Spleen (tissue), 7 donors: ENCODE measurements around the gene GDF15.

ENCODE experiments used
- POLR2A ChIP-seq, 3 donors: fragments of 450-650 bp; IDR thresholded peaks; one replicate each; pipeline ENCODE4 v1.5.1; 2017; ENCODE audit warnings: antibody characterized with exemption in 3 of 3, mild to moderate bottlenecking in 1 of 3
- TF ChIP-seq, protein P1 (sequence below), 11 experiments: fragments of 200-600 bp in 7 of 11; fragments of 450-650 bp in 4 of 11; sonication (generic) in 4 of 11; IDR thresholded peaks in 8 of 11; conservative IDR thresholded peaks in 3 of 11; 1 replicate in 7 of 11; 2 replicates in 4 of 11; pipeline versions ENCODE4 v1.4.0 to v1.8.0; 2016 to 2021; ENCODE audit warnings: antibody characterized with exemption in 11 of 11, inconsistent platforms in 4 of 11, mild to moderate bottlenecking in 1 of 11
- donor health status: DM: no; HTN: no; CAD: no; lungs with moderate emphysema.
- donor health status: DM: no; HTN: no; CAD: no.
- donor health status: DM: no; HTN: no; CAD: no.

DNA sequence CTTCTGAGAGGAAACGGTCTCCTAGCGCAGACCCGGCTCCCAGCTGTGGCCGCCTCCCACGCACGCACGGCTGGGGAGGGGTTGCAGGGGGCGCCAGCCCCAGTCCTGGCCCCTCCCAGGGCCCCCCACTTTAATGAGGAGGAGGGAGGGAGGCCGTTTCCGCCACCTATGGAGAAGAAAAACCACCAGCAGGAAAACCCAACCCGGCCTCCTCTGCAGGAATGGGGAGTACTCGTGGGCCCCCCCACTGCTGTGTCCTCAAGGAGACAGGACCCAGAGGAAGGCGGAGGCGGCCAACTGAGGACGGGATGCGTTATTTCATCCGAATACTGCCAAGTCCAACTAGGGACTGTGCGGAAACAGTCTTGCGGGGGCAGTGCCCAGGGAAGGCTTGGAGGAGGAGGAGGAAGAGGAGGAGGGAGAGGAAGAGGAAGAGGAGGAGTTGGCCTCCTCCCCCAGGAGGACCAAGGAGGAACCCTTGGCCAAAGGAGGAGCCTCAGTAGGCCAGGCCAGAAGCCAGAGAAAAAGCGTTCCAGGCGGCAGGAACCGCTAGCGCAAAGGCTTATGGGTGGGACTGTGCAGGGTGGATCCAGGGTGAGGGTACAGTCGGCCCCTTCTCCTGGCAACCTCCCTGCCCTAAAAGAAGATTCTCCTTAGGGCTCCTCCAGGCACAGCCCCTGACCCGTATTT, 29.4 kb downstream of the GDF15 start:
- TF ChIP-seq POLR2A (IDR thresholded peaks at IDR 0.05): peak in 1 of 3 donors; percentile 23
- TF ChIP-seq, protein P1, sequence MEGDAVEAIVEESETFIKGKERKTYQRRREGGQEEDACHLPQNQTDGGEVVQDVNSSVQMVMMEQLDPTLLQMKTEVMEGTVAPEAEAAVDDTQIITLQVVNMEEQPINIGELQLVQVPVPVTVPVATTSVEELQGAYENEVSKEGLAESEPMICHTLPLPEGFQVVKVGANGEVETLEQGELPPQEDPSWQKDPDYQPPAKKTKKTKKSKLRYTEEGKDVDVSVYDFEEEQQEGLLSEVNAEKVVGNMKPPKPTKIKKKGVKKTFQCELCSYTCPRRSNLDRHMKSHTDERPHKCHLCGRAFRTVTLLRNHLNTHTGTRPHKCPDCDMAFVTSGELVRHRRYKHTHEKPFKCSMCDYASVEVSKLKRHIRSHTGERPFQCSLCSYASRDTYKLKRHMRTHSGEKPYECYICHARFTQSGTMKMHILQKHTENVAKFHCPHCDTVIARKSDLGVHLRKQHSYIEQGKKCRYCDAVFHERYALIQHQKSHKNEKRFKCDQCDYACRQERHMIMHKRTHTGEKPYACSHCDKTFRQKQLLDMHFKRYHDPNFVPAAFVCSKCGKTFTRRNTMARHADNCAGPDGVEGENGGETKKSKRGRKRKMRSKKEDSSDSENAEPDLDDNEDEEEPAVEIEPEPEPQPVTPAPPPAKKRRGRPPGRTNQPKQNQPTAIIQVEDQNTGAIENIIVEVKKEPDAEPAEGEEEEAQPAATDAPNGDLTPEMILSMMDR (IDR thresholded peaks at IDR 0.05 in 8 of 11, conservative IDR thresholded peaks at IDR 0.05 in 3 of 11): no peak
